Panc1 (cell line): ENCODE measurements around the gene CBX8.

Source experiments
- SIN3A ChIP-seq: IDR thresholded peaks from 2 replicates; pipeline ENCODE4 v1.6.1; 2012; ENCODE audit warnings: low read depth, mild to moderate bottlenecking, low read length, moderate library complexity, borderline replicate concordance; ENCODE audit not compliant: insufficient read depth
- TF ChIP-seq, protein P1 (sequence below): fragments of 450-650 bp; IDR thresholded peaks from 2 replicates; pipeline ENCODE4 v1.5.1; 2017; ENCODE audit warnings: mild to moderate bottlenecking

GRCh38 chr17:79745641-79746105, 51.2 kb downstream of the CBX8 start:
- TF ChIP-seq, protein P1, sequence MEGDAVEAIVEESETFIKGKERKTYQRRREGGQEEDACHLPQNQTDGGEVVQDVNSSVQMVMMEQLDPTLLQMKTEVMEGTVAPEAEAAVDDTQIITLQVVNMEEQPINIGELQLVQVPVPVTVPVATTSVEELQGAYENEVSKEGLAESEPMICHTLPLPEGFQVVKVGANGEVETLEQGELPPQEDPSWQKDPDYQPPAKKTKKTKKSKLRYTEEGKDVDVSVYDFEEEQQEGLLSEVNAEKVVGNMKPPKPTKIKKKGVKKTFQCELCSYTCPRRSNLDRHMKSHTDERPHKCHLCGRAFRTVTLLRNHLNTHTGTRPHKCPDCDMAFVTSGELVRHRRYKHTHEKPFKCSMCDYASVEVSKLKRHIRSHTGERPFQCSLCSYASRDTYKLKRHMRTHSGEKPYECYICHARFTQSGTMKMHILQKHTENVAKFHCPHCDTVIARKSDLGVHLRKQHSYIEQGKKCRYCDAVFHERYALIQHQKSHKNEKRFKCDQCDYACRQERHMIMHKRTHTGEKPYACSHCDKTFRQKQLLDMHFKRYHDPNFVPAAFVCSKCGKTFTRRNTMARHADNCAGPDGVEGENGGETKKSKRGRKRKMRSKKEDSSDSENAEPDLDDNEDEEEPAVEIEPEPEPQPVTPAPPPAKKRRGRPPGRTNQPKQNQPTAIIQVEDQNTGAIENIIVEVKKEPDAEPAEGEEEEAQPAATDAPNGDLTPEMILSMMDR, result no peak
- TF ChIP-seq SIN3A, result no peak
